HG02870 (cell line): ENCODE data around the gene OR4L1.
"Not testable (repeated sequence)": the region's sequence is repeated elsewhere in the genome, so short reads cannot be mapped to it uniquely, and the experiment has no call there.

Experiments
- ATAC-seq: cut with Tn5 transposase; IDR thresholded peaks from one replicate; pipeline ENCODE4 v1.9.1; 2021; ENCODE audit warnings: mild to moderate bottlenecking, moderate library complexity; ENCODE audit not compliant: unreplicated experiment

Gene OR4L1

GRCh38 chr14:20059745-20060144 is at the start of gene OR4L1:
TSS of gene OR4L1 (plus strand) at chr14:20060045. CDS start at chr14:20060045, 0 bp downstream.
- ATAC-seq: no peak

GRCh38 chr14:20019257-20019865 is 40.5 kb upstream of the OR4L1 start, which contains the start of gene OR4K14:
TSS of gene OR4K14 (minus strand) at chr14:20019307. CDS start at chr14:20015193, 4,114 bp downstream.
- ATAC-seq: no peak

GRCh38 chr14:20031058-20031457 is 28.8 kb upstream of the OR4L1 start:
- ATAC-seq: no peak

- no peak for ATAC-seq
Observed at GRCh38 chr14:20035449-20035848, 24.4 kb upstream of the OR4L1 start.

- no peak for ATAC-seq
Observed at GRCh38 chr14:20035938-20036337, 23.9 kb upstream of the OR4L1 start, which contains the start of gene OR4K13. TSS of gene OR4K13 (minus strand) at chr14:20036038. CDS start at chr14:20034758, 1,280 bp downstream.

- ATAC-seq: no peak
Observed at GRCh38 chr14:20044243-20044642, 15.6 kb upstream of the OR4L1 start.

GRCh38 chr14:20048202-20048601 is 11.6 kb upstream of the OR4L1 start:
- no peak for ATAC-seq

GRCh38 chr14:20092050-20092449 is 32.2 kb downstream of the OR4L1 start:
- ATAC-seq: no peak

- no peak for ATAC-seq
Observed at GRCh38 chr14:20093442-20093841, 33.6 kb downstream of the OR4L1 start.

- ATAC-seq: not testable (repeated sequence)
Observed at GRCh38 chr14:20098926-20099770, 39.3 kb downstream of the OR4L1 start.

GRCh38 chr14:20110438-20110837 is 50.6 kb downstream of the OR4L1 start, which contains the start of gene OR4K17:
TSS of gene OR4K17 (plus strand) at chr14:20110739. CDS start at chr14:20117500, 6,761 bp downstream.
- no peak for ATAC-seq
